DOHH2 (cell line): ENCODE results near the gene CMC1.

ENCODE experiments used
- H3F3A ChIP-seq: fragments of 200-600 bp; sonication (generic), shearing (Covaris generic); 2 replicates; pipeline ENCODE4 v1.6.0; 2016; ENCODE audit warnings: antibody characterized with exemption, mild to moderate bottlenecking; ENCODE audit not compliant: control insufficient read depth, insufficient read depth
- H3K27ac ChIP-seq: fragments of 200-600 bp; sonication (generic); 2 replicates; pipeline ENCODE4 v1.5.1; 2014; ENCODE audit warnings: low read depth, mild to moderate bottlenecking, low read length, moderate library complexity
- H3K27me3 ChIP-seq: fragments of 200-600 bp; sonication (generic); 2 replicates; pipeline ENCODE4 v1.6.1; 2014; ENCODE audit warnings: mild to moderate bottlenecking, low read length, mixed read lengths; ENCODE audit not compliant: control insufficient read depth
- H3K36me3 ChIP-seq: fragments of 200-600 bp; sonication (generic); 2 replicates; pipeline ENCODE4 v1.6.1; 2014; ENCODE audit warnings: mild to moderate bottlenecking, low read length, moderate library complexity, mixed read lengths; ENCODE audit not compliant: control insufficient read depth
- H3K4me1 ChIP-seq: fragments of 200-600 bp; sonication (generic); 2 replicates; pipeline ENCODE4 v1.6.1; 2014; ENCODE audit warnings: mild to moderate bottlenecking, low read length, mixed read lengths; ENCODE audit not compliant: control insufficient read depth
- H3K4me2 ChIP-seq: fragments of 200-600 bp; sonication (generic); 2 replicates; pipeline ENCODE4 v1.6.0; 2014; ENCODE audit warnings: mild to moderate bottlenecking, low read length, moderate library complexity
- H3K4me3 ChIP-seq: fragments of 200-600 bp; sonication (generic); 2 replicates; pipeline ENCODE4 v1.5.1; 2014; ENCODE audit warnings: mild to moderate bottlenecking, low read length, mixed read lengths
- H3K79me2 ChIP-seq: fragments of 200-600 bp; sonication (generic); 2 replicates; pipeline ENCODE4 v1.6.1; 2014; ENCODE audit warnings: mild to moderate bottlenecking, low read length, mixed read lengths; ENCODE audit not compliant: control insufficient read depth
- H3K9me2 ChIP-seq: fragments of 200-600 bp; sonication (generic); replicated peaks from 2 replicates; pipeline ENCODE4 v1.6.1; 2014; ENCODE audit warnings: mild to moderate bottlenecking, low read length, mixed read lengths; ENCODE audit not compliant: control insufficient read depth
- H3K9me3 ChIP-seq: fragments of 200-600 bp; sonication (generic); 2 replicates; pipeline ENCODE4 v1.6.1; 2014; ENCODE audit warnings: antibody characterized with exemption, low read length, mixed read lengths; ENCODE audit not compliant: control insufficient read depth, insufficient read depth
- H4K20me1 ChIP-seq: fragments of 200-600 bp; sonication (generic); 2 replicates; pipeline ENCODE4 v1.6.0; 2014; ENCODE audit warnings: low read depth, mild to moderate bottlenecking, antibody characterized with exemption, low read length, moderate library complexity; ENCODE audit not compliant: control insufficient read depth, insufficient read depth
- EZH2phosphoT487 ChIP-seq: fragments of 200-600 bp; sonication (generic); IDR thresholded peaks from 2 replicates; pipeline ENCODE4 v1.6.1; 2017; ENCODE audit warnings: borderline replicate concordance, mild to moderate bottlenecking, antibody characterized with exemption, low read length, moderate library complexity, mixed read lengths
- TF ChIP-seq, protein P1 (sequence below): fragments of 200-600 bp; sonication (generic); IDR thresholded peaks from one replicate; pipeline ENCODE4 v1.5.1; 2014; ENCODE audit warnings: antibody characterized with exemption, mild to moderate bottlenecking, low read depth, low read length; ENCODE audit not compliant: poor library complexity, severe bottlenecking

CMC1 gene

DNA sequence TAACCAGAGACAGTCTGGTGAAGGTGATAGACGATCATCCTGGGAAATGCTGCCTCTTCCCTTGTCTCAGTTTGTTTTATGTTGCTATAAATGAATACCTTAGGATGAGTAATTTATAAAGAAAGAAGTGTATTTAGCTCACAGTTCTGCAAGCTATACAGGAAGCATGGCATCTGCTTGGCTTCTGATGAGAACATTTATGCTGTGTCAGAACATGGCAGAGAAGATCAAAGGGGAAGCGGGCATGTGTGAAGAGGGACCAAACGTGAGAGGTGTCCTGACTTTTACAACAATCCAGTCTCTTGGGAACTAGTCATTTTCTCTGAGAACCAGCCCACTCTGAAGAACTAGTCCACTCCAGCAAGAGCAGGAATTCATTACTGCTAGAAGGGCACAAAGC, 9.6 kb downstream of the CMC1 start:
- Histone ChIP-seq H3K4me2 (no peak overlapping the region), H3K9me2 (no peaks in the 10 kb centered on the region), H3K9me3 (no peaks in the 10 kb centered on the region), H4K20me1 (no peaks in the 10 kb centered on the region), H3K4me1 (no peaks in the 10 kb centered on the region), H3K4me3 (no peak overlapping the region), H3K27me3 (no peaks in the 10 kb centered on the region), H3K79me2 (peaks cover 70% of the 10 kb centered on the region), H3F3A (no peaks in the 10 kb centered on the region), H3K27ac (no peak overlapping the region), H3K36me3 (no peaks in the 10 kb centered on the region)
- no peak for TF ChIP-seq EZH2phosphoT487
- TF ChIP-seq, protein P1, sequence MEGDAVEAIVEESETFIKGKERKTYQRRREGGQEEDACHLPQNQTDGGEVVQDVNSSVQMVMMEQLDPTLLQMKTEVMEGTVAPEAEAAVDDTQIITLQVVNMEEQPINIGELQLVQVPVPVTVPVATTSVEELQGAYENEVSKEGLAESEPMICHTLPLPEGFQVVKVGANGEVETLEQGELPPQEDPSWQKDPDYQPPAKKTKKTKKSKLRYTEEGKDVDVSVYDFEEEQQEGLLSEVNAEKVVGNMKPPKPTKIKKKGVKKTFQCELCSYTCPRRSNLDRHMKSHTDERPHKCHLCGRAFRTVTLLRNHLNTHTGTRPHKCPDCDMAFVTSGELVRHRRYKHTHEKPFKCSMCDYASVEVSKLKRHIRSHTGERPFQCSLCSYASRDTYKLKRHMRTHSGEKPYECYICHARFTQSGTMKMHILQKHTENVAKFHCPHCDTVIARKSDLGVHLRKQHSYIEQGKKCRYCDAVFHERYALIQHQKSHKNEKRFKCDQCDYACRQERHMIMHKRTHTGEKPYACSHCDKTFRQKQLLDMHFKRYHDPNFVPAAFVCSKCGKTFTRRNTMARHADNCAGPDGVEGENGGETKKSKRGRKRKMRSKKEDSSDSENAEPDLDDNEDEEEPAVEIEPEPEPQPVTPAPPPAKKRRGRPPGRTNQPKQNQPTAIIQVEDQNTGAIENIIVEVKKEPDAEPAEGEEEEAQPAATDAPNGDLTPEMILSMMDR, result no peak

GRCh38 chr3:28252001-28252431, 10.6 kb downstream of the CMC1 start:
- peaks cover 60% of the 10 kb centered on the region for H3K79me2 ChIP-seq
- H3K4me2 ChIP-seq, result no peak overlapping the region
- no peaks in the 10 kb centered on the region for H3K27me3 ChIP-seq
- H3K4me1 ChIP-seq, result no peaks in the 10 kb centered on the region
- no peak overlapping the region for H3K27ac ChIP-seq
- H3K36me3 ChIP-seq, result no peaks in the 10 kb centered on the region
- TF ChIP-seq EZH2phosphoT487, result no peak
- TF ChIP-seq, protein P1, result no peak
- H3F3A ChIP-seq, result no peaks in the 10 kb centered on the region
- no peak overlapping the region for H3K4me3 ChIP-seq
- H3K9me3 ChIP-seq, result no peaks in the 10 kb centered on the region
- H4K20me1 ChIP-seq, result no peaks in the 10 kb centered on the region
- no peaks in the 10 kb centered on the region for H3K9me2 ChIP-seq

GRCh38 chr3:28253040-28253715, 11.8 kb downstream of the CMC1 start:
- H4K20me1 ChIP-seq, result no peaks in the 10 kb centered on the region
- H3K79me2 ChIP-seq, result peaks cover 48% of the 10 kb centered on the region
- TF ChIP-seq, protein P1, result no peak
- TF ChIP-seq EZH2phosphoT487, result no peak
- H3F3A ChIP-seq, result no peaks in the 10 kb centered on the region
- no peak overlapping the region for H3K27ac ChIP-seq
- H3K9me2 ChIP-seq, result no peaks in the 10 kb centered on the region
- H3K9me3 ChIP-seq, result no peaks in the 10 kb centered on the region
- H3K4me3 ChIP-seq, result no peak overlapping the region
- no peak overlapping the region for H3K4me2 ChIP-seq
- no peaks in the 10 kb centered on the region for H3K4me1 ChIP-seq
- H3K36me3 ChIP-seq, result no peaks in the 10 kb centered on the region
- no peaks in the 10 kb centered on the region for H3K27me3 ChIP-seq
